ENCODE results near the gene SHC4.

GRCh38 chr15:48983300-48983699 lies 19.6 kb upstream of the SHC4 start:
- TF ChIP-seq, protein P1, sequence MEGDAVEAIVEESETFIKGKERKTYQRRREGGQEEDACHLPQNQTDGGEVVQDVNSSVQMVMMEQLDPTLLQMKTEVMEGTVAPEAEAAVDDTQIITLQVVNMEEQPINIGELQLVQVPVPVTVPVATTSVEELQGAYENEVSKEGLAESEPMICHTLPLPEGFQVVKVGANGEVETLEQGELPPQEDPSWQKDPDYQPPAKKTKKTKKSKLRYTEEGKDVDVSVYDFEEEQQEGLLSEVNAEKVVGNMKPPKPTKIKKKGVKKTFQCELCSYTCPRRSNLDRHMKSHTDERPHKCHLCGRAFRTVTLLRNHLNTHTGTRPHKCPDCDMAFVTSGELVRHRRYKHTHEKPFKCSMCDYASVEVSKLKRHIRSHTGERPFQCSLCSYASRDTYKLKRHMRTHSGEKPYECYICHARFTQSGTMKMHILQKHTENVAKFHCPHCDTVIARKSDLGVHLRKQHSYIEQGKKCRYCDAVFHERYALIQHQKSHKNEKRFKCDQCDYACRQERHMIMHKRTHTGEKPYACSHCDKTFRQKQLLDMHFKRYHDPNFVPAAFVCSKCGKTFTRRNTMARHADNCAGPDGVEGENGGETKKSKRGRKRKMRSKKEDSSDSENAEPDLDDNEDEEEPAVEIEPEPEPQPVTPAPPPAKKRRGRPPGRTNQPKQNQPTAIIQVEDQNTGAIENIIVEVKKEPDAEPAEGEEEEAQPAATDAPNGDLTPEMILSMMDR (IDR thresholded peaks at IDR 0.05), result no peak
- TF ChIP-seq POLR2A (IDR thresholded peaks at IDR 0.05), result no peak
- no peak for TF ChIP-seq POLR2AphosphoS5 (IDR thresholded peaks at IDR 0.05)
